IPS-NIHi7 (cell line): ENCODE measurements around the gene KRT27.
"Not testable (repeated sequence)": the region's sequence is repeated elsewhere in the genome, so short reads cannot be mapped to it uniquely, and the experiment has no call there.

Experiments
- DNase-seq: peaks from one replicate; pipeline ENCODE4 v3.0.0; 2012; ENCODE audit warnings: mixed read lengths; ENCODE audit errors: extremely low spot score

KRT27 gene

GRCh38 chr17:40755231-40755630, 27.1 kb downstream of the KRT27 start, which contains the start of gene KRT25:
Gene KRT25 (minus strand): TSS chr17:40755331. CDS start chr17:40755271, 60 bp downstream.
- no peak for DNase-seq

- no peak for DNase-seq
These were observed 28.5 kb downstream of the KRT27 start for GRCh38 chr17:40753804-40754203.

- no peak for DNase-seq
These were observed 31.3 kb downstream of the KRT27 start for GRCh38 chr17:40751065-40751464.

GRCh38 chr17:40750391-40750790, 32.0 kb downstream of the KRT27 start:
- DNase-seq: no peak

GRCh38 chr17:40748666-40749065, 33.7 kb downstream of the KRT27 start:
- DNase-seq: not testable (repeated sequence)

- no peak for DNase-seq
These were observed 43.8 kb downstream of the KRT27 start for GRCh38 chr17:40738553-40738952.

- no peak for DNase-seq
These were observed 47.3 kb downstream of the KRT27 start for GRCh38 chr17:40735016-40735415.

GRCh38 chr17:40734018-40734417, 48.3 kb downstream of the KRT27 start:
- DNase-seq: no peak

GRCh38 chr17:40730970-40731369, 51.4 kb downstream of the KRT27 start:
- no peak for DNase-seq

- DNase-seq: no peak
These were observed 54.7 kb downstream of the KRT27 start for GRCh38 chr17:40727447-40728231.

- DNase-seq: peak; percentile 30
These were observed 55.4 kb downstream of the KRT27 start for GRCh38 chr17:40726919-40727318.
